HG02610 (cell line): ENCODE results near the gene FOXO3B.
"Not testable (repeated sequence)": the region's sequence is repeated elsewhere in the genome, so short reads cannot be mapped to it uniquely, and the experiment has no call there.

Experiments
- ATAC-seq: cut with Tn5 transposase; IDR thresholded peaks from one replicate; pipeline ENCODE4 v1.9.1; 2021; ENCODE audit warnings: mild to moderate bottlenecking, moderate library complexity; ENCODE audit not compliant: unreplicated experiment

FOXO3B gene

GRCh38 chr17:18661924-18662624 lies 20.0 kb downstream of the FOXO3B start:
- not testable (repeated sequence) for ATAC-seq

GRCh38 chr17:18650094-18650493 lies 32.0 kb downstream of the FOXO3B start:
- not testable (repeated sequence) for ATAC-seq

GRCh38 chr17:18644291-18644690 lies 37.8 kb downstream of the FOXO3B start, which contains the start of gene TBC1D28:
Gene TBC1D28 (minus strand): TSS chr17:18644391. CDS start chr17:18641352, 3,039 bp downstream.
- not testable (repeated sequence) for ATAC-seq

GRCh38 chr17:18643124-18643523 lies 39.0 kb downstream of the FOXO3B start:
- not testable (repeated sequence) for ATAC-seq

- not testable (repeated sequence) for ATAC-seq
These were observed 43.8 kb downstream of the FOXO3B start for GRCh38 chr17:18638357-18638756.

- ATAC-seq, result not testable (repeated sequence)
These were observed 45.9 kb downstream of the FOXO3B start for GRCh38 chr17:18636237-18636636.

- ATAC-seq, result not testable (repeated sequence)
These were observed 46.3 kb downstream of the FOXO3B start for GRCh38 chr17:18635773-18636172.

- not testable (repeated sequence) for ATAC-seq
These were observed 47.4 kb downstream of the FOXO3B start for GRCh38 chr17:18634550-18635263.
